Measurements from ENCODE around the gene FOXJ2.
"Not testable (repeated sequence)": the region's sequence is repeated elsewhere in the genome, so short reads cannot be mapped to it uniquely, and the experiment has no call there.

FOXJ2 gene

GRCh38 chr12:8018666-8019581, 13.6 kb upstream of the FOXJ2 start:
- no peak for TF ChIP-seq CTCF (conservative IDR thresholded peaks at IDR 0.05; ENCODE audit: low read depth)
- H3K27ac ChIP-seq, result no peak overlapping the region
- ChIA-PET CTCF (no interaction called here), POLR2A (ENCODE audit: low non-redundant PET) (interaction anchor here (0.7 kb wide), 1 partner anchor 1398 kb away, joined by 3 read pairs; no protein-coding TSS in a partner anchor)
- DNase-seq (ENCODE audit: low spot score), result no peak

- TF ChIP-seq CTCF (conservative IDR thresholded peaks at IDR 0.05; ENCODE audit: low read depth), result no peak
- peak overlapping the region; percentile 98 for H3K27ac ChIP-seq
- peak; percentile 100 for DNase-seq (ENCODE audit: low spot score)
- CTCF ChIA-PET, result no interaction called here
- POLR2A ChIA-PET (ENCODE audit: low non-redundant PET), result interaction anchor here (0.6 kb wide), 1 partner anchor 217 kb away, joined by 6 read pairs; no protein-coding TSS in a partner anchor
Observed at GRCh38 chr12:8026291-8026900, 6.1 kb upstream of the FOXJ2 start.

- TF ChIP-seq CTCF (conservative IDR thresholded peaks at IDR 0.05; ENCODE audit: low read depth), result no peak
- ChIA-PET POLR2A (ENCODE audit: low non-redundant PET) (no interaction called here), CTCF (interaction anchor here (0.6 kb wide), 1 partner anchor 336 kb away, joined by 5 read pairs; no protein-coding TSS in a partner anchor)
- no peak for DNase-seq (ENCODE audit: low spot score)
- no peak overlapping the region; the same call in 1 of the 2 replicates for H3K27ac ChIP-seq
Observed at GRCh38 chr12:8027856-8028255, 4.7 kb upstream of the FOXJ2 start.

GRCh38 chr12:8028267-8028666, 4.2 kb upstream of the FOXJ2 start:
- CTCF ChIA-PET, result interaction anchor here (0.7 kb wide), 1 partner anchor 32 kb away, joined by 4 read pairs; no protein-coding TSS in a partner anchor
- POLR2A ChIA-PET (ENCODE audit: low non-redundant PET), result no interaction called here
- no peak for DNase-seq (ENCODE audit: low spot score)
- no peak for TF ChIP-seq CTCF (conservative IDR thresholded peaks at IDR 0.05; ENCODE audit: low read depth)
- H3K27ac ChIP-seq, result no peak overlapping the region

GRCh38 chr12:8030189-8030588, 2.3 kb upstream of the FOXJ2 start:
- ChIA-PET CTCF (no interaction called here), POLR2A (ENCODE audit: low non-redundant PET) (no interaction called here)
- DNase-seq (ENCODE audit: low spot score), result no peak
- TF ChIP-seq CTCF (conservative IDR thresholded peaks at IDR 0.05; ENCODE audit: low read depth), result no peak
- H3K27ac ChIP-seq, result no peak overlapping the region

GRCh38 chr12:8031017-8031416, 1.5 kb upstream of the FOXJ2 start:
- H3K27ac ChIP-seq; POLR2A ChIA-PET (ENCODE audit: low non-redundant PET); DNase-seq (ENCODE audit: low spot score); CTCF ChIA-PET: not testable (repeated sequence)

GRCh38 chr12:8031872-8032241, 659 bp upstream of the FOXJ2 start:
- DNase-seq (ENCODE audit: low spot score), result no peak
- no peak for TF ChIP-seq CTCF (conservative IDR thresholded peaks at IDR 0.05; ENCODE audit: low read depth)
- H3K27ac ChIP-seq, result peak overlapping the region; percentile 74
- ChIA-PET POLR2A (ENCODE audit: low non-redundant PET) (no interaction called here), CTCF (interaction anchor here (0.6 kb wide), 2 partner anchors 98 to 261 kb away, joined by 3 to 4 read pairs; no protein-coding TSS in a partner anchor)

All from RWPE1 (cell line).